Measurements from ENCODE around the gene SLC46A1. TPM values are rescaled to one million over a fixed set of nuclear protein-coding genes. Genes with fewer than 3 reads are reported as not detected.

The SLC46A1 gene
- polyA plus RNA-seq, 1 donor from 2014 or later, result 12.3 TPM

GRCh38 chr17:28350271-28350670 lies 55.7 kb downstream of the SLC46A1 start:
- H3K27ac ChIP-seq (ENCODE audit: low read length), result no peak overlapping the region
- no peak overlapping the region for H3K9ac ChIP-seq (ENCODE audit: low read length)
- no peaks in the 10 kb centered on the region for H3K9me3 ChIP-seq (ENCODE audit: low read length)
- H3K79me2 ChIP-seq (replicated peaks; ENCODE audit: insufficient read depth, low read length), result no peaks in the 10 kb centered on the region
- H3K36me3 ChIP-seq (ENCODE audit: insufficient read depth, low read length), result peaks cover 7% of the 10 kb centered on the region
- H3K9me2 ChIP-seq (ENCODE audit: insufficient read depth, low read length), result no peaks in the 10 kb centered on the region
- TF ChIP-seq CTCF (IDR thresholded peaks at IDR 0.05; ENCODE audit: poor library complexity, severe bottlenecking), result no peak
- no peak for TF ChIP-seq TAF1 (IDR thresholded peaks at IDR 0.05; ENCODE audit: low read depth)
- no peak for TF ChIP-seq EP300 (conservative IDR thresholded peaks at IDR 0.05; ENCODE audit: poor library complexity, severe bottlenecking)
- TF ChIP-seq EZH2 (IDR thresholded peaks at IDR 0.05; ENCODE audit: borderline replicate concordance, insufficient read depth, low read length, poor library complexity, severe bottlenecking), result no peak
- TF ChIP-seq POLR2AphosphoS5 (IDR thresholded peaks at IDR 0.05), result no peak
- TF ChIP-seq SMC3 (conservative IDR thresholded peaks at IDR 0.05; ENCODE audit: poor library complexity), result no peak
- no peak for TF ChIP-seq RAD21 (conservative IDR thresholded peaks at IDR 0.05)
- H3K27me3 ChIP-seq (ENCODE audit: insufficient read depth, low read depth, low read length), result no peaks in the 10 kb centered on the region
- no peak overlapping the region for H2AFZ ChIP-seq (ENCODE audit: low read depth, low read length)
- H4K20me1 ChIP-seq (ENCODE audit: insufficient read depth), result no peaks in the 10 kb centered on the region
- no peaks in the 10 kb centered on the region for H3F3A ChIP-seq (ENCODE audit: insufficient read depth, low read length, poor library complexity, severe bottlenecking)
- no peak overlapping the region for H3K4me3 ChIP-seq (ENCODE audit: low read length)
- no peak overlapping the region for H3K4me2 ChIP-seq (ENCODE audit: low read length)

- H3K79me2 ChIP-seq (replicated peaks; ENCODE audit: insufficient read depth, low read length), result no peaks in the 10 kb centered on the region
- no peak for TF ChIP-seq MXI1 (conservative IDR thresholded peaks at IDR 0.05; ENCODE audit: poor library complexity, severe bottlenecking)
- no peak for TF ChIP-seq REST (IDR thresholded peaks at IDR 0.05; ENCODE audit: borderline replicate concordance)
- no peak for TF ChIP-seq TAF1 (IDR thresholded peaks at IDR 0.05; ENCODE audit: low read depth)
- no peak for TF ChIP-seq SMC3 (conservative IDR thresholded peaks at IDR 0.05; ENCODE audit: poor library complexity)
- TF ChIP-seq CTCF (IDR thresholded peaks at IDR 0.05; ENCODE audit: poor library complexity, severe bottlenecking), result no peak
- no peak for TF ChIP-seq RAD21 (conservative IDR thresholded peaks at IDR 0.05)
- TF ChIP-seq EP300 (conservative IDR thresholded peaks at IDR 0.05; ENCODE audit: poor library complexity, severe bottlenecking), result no peak
- no peak for TF ChIP-seq POLR2AphosphoS5 (IDR thresholded peaks at IDR 0.05)
- TF ChIP-seq EZH2 (IDR thresholded peaks at IDR 0.05; ENCODE audit: borderline replicate concordance, insufficient read depth, low read length, poor library complexity, severe bottlenecking), result no peak
- H3K36me3 ChIP-seq (ENCODE audit: insufficient read depth, low read length), result peaks cover 13% of the 10 kb centered on the region
- no peaks in the 10 kb centered on the region for H3F3A ChIP-seq (ENCODE audit: insufficient read depth, low read length, poor library complexity, severe bottlenecking)
- H2AFZ ChIP-seq (ENCODE audit: low read depth, low read length), result no peak overlapping the region
- H3K27me3 ChIP-seq (ENCODE audit: insufficient read depth, low read depth, low read length), result no peaks in the 10 kb centered on the region
- no peak overlapping the region for H3K4me3 ChIP-seq (ENCODE audit: low read length)
- no peak overlapping the region for H3K9ac ChIP-seq (ENCODE audit: low read length)
- H3K9me3 ChIP-seq (ENCODE audit: low read length), result no peaks in the 10 kb centered on the region
- H3K27ac ChIP-seq (ENCODE audit: low read length), result no peak overlapping the region
- no peak overlapping the region for H3K4me2 ChIP-seq (ENCODE audit: low read length)
- H4K20me1 ChIP-seq (ENCODE audit: insufficient read depth), result no peaks in the 10 kb centered on the region
- H3K9me2 ChIP-seq (ENCODE audit: insufficient read depth, low read length), result no peaks in the 10 kb centered on the region
These were observed 57.0 kb downstream of the SLC46A1 start for GRCh38 chr17:28348979-28349378.
